GM19438 (cell line): ENCODE data around the gene RFTN1.

ENCODE experiments used
- ATAC-seq: cut with Tn5 transposase; IDR thresholded peaks from one replicate; pipeline ENCODE4 v1.9.1; 2021; ENCODE audit warnings: low read depth; ENCODE audit not compliant: unreplicated experiment

RFTN1 gene

GRCh38 chr3:16488637-16489036, 24.9 kb downstream of the RFTN1 start:
- ATAC-seq = no peak

GRCh38 chr3:16487511-16488175, 25.9 kb downstream of the RFTN1 start:
- no peak for ATAC-seq

GRCh38 chr3:16486951-16487480, 26.5 kb downstream of the RFTN1 start:
- no peak for ATAC-seq

GRCh38 chr3:16486201-16486600, 27.3 kb downstream of the RFTN1 start:
- ATAC-seq = no peak

GRCh38 chr3:16485395-16485992, 28.0 kb downstream of the RFTN1 start:
- ATAC-seq = no peak

- ATAC-seq = no peak
Observed at GRCh38 chr3:16484984-16485383, 28.5 kb downstream of the RFTN1 start.

- no peak for ATAC-seq
Observed at GRCh38 chr3:16484216-16484615, 29.3 kb downstream of the RFTN1 start.

- ATAC-seq = peak; percentile 63
Observed at GRCh38 chr3:16482770-16483531, 30.5 kb downstream of the RFTN1 start.

GRCh38 chr3:16482194-16482769, 31.2 kb downstream of the RFTN1 start:
- peak; percentile 4 for ATAC-seq

GRCh38 chr3:16481546-16481897, 32.0 kb downstream of the RFTN1 start:
- no peak for ATAC-seq

GRCh38 chr3:16480861-16481545, 32.5 kb downstream of the RFTN1 start:
- peak; percentile 33 for ATAC-seq

- no peak for ATAC-seq
Observed at GRCh38 chr3:16478516-16478915, 35.0 kb downstream of the RFTN1 start.

- ATAC-seq = no peak
Observed at GRCh38 chr3:16477521-16477920, 36.0 kb downstream of the RFTN1 start.

- ATAC-seq = no peak
Observed at GRCh38 chr3:16477056-16477455, 36.4 kb downstream of the RFTN1 start.

- no peak for ATAC-seq
Observed at GRCh38 chr3:16476636-16477035, 36.9 kb downstream of the RFTN1 start.

GRCh38 chr3:16475766-16476165, 37.7 kb downstream of the RFTN1 start:
- no peak for ATAC-seq

- no peak for ATAC-seq
Observed at GRCh38 chr3:16474920-16475319, 38.6 kb downstream of the RFTN1 start.

- ATAC-seq = no peak
Observed at GRCh38 chr3:16474216-16474615, 39.3 kb downstream of the RFTN1 start.

- ATAC-seq = no peak
Observed at GRCh38 chr3:16472593-16472992, 40.9 kb downstream of the RFTN1 start.

GRCh38 chr3:16471897-16472296, 41.6 kb downstream of the RFTN1 start:
- no peak for ATAC-seq

- no peak for ATAC-seq
Observed at GRCh38 chr3:16470590-16470989, 42.9 kb downstream of the RFTN1 start.
